ENCODE data around the gene S1PR3.
"Not testable (repeated sequence)": the region's sequence is repeated elsewhere in the genome, so short reads cannot be mapped to it uniquely, and the experiment has no call there.

Gene S1PR3

GRCh38 chr9:88991066-88992034 lies at the start of gene S1PR3:
Gene S1PR3, plus strand, starts transcription at chr9:88991468. Its CDS starts 9,733 bp downstream, at chr9:89001201.
- Histone ChIP-seq H4K20me1 (ENCODE audit: control insufficient read depth, insufficient read depth, low read depth, low read length) (no peaks in the 10 kb centered on the region), H3K79me2 (ENCODE audit: control insufficient read depth, low read length) (no peaks in the 10 kb centered on the region), H3F3A (ENCODE audit: control insufficient read depth, insufficient read depth) (no peaks in the 10 kb centered on the region), H3K4me3 (ENCODE audit: low read length) (no peak within 1 kb of the TSS), H3K4me1 (ENCODE audit: control insufficient read depth, low read length) (no peaks in the 10 kb centered on the region), H3K27ac (ENCODE audit: low read depth, low read length) (no peak within 1 kb of the TSS), H3K4me2 (ENCODE audit: low read length) (no peak within 1 kb of the TSS), H3K27me3 (ENCODE audit: control insufficient read depth, low read length) (no peaks in the 10 kb centered on the region), H3K36me3 (ENCODE audit: control insufficient read depth, low read length) (no peaks in the 10 kb centered on the region), H3K9me2 (replicated peaks; ENCODE audit: control insufficient read depth, low read length) (no peaks in the 10 kb centered on the region), H3K9me3 (ENCODE audit: control insufficient read depth, insufficient read depth, low read length) (no peaks in the 10 kb centered on the region)
- TF ChIP-seq, protein P1, sequence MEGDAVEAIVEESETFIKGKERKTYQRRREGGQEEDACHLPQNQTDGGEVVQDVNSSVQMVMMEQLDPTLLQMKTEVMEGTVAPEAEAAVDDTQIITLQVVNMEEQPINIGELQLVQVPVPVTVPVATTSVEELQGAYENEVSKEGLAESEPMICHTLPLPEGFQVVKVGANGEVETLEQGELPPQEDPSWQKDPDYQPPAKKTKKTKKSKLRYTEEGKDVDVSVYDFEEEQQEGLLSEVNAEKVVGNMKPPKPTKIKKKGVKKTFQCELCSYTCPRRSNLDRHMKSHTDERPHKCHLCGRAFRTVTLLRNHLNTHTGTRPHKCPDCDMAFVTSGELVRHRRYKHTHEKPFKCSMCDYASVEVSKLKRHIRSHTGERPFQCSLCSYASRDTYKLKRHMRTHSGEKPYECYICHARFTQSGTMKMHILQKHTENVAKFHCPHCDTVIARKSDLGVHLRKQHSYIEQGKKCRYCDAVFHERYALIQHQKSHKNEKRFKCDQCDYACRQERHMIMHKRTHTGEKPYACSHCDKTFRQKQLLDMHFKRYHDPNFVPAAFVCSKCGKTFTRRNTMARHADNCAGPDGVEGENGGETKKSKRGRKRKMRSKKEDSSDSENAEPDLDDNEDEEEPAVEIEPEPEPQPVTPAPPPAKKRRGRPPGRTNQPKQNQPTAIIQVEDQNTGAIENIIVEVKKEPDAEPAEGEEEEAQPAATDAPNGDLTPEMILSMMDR (IDR thresholded peaks at IDR 0.05; ENCODE audit: low read depth, low read length, poor library complexity, severe bottlenecking): no peak
- TF ChIP-seq EZH2phosphoT487 (IDR thresholded peaks at IDR 0.05; ENCODE audit: borderline replicate concordance, low read length): no peak

DNA sequence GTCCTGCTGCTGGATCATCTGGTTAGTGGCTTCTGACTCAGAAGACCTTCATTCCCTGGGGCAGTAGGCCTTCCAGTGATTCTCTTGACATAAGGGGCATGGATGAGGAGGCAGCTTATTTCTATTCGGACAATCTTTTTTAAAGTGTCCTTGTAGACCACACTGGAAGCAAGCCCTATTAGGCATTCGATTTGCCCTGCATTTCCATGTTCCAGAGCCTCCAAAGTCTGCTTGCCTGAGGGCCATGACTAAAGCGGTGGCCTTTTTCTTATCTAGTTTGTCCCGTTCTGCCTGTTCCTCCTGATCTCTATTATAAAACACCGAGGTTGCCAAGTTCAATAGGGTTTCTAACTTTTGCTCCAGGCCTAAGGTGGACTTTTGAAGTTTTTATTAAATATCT lies 49.7 kb upstream of the S1PR3 start:
- not testable (repeated sequence) for H3K27ac ChIP-seq (ENCODE audit: low read depth, low read length); H3K27me3 ChIP-seq (ENCODE audit: control insufficient read depth, low read length); H3K36me3 ChIP-seq (ENCODE audit: control insufficient read depth, low read length); H3K79me2 ChIP-seq (ENCODE audit: control insufficient read depth, low read length); H3K9me2 ChIP-seq (replicated peaks; ENCODE audit: control insufficient read depth, low read length); H3K4me3 ChIP-seq (ENCODE audit: low read length); H3F3A ChIP-seq (ENCODE audit: control insufficient read depth, insufficient read depth); H3K9me3 ChIP-seq (ENCODE audit: control insufficient read depth, insufficient read depth, low read length); H3K4me1 ChIP-seq (ENCODE audit: control insufficient read depth, low read length); H4K20me1 ChIP-seq (ENCODE audit: control insufficient read depth, insufficient read depth, low read depth, low read length); H3K4me2 ChIP-seq (ENCODE audit: low read length)

GRCh38 chr9:88942411-88942810 lies 48.9 kb upstream of the S1PR3 start:
- H3K27ac ChIP-seq (ENCODE audit: low read depth, low read length): no peak overlapping the region

More at GRCh38 chr9:88942411-88942810, 48.9 kb upstream of the S1PR3 start:
- TF ChIP-seq, protein P1 (IDR thresholded peaks at IDR 0.05; ENCODE audit: low read depth, low read length, poor library complexity, severe bottlenecking): no peak
- TF ChIP-seq EZH2phosphoT487 (IDR thresholded peaks at IDR 0.05; ENCODE audit: borderline replicate concordance, low read length): no peak
- no peaks in the 10 kb centered on the region for H3K4me1 ChIP-seq (ENCODE audit: control insufficient read depth, low read length)
- H3K9me3 ChIP-seq (ENCODE audit: control insufficient read depth, insufficient read depth, low read length): no peaks in the 10 kb centered on the region
- H3F3A ChIP-seq (ENCODE audit: control insufficient read depth, insufficient read depth): no peaks in the 10 kb centered on the region
- H3K27me3 ChIP-seq (ENCODE audit: control insufficient read depth, low read length): no peaks in the 10 kb centered on the region
- no peak overlapping the region for H3K4me3 ChIP-seq (ENCODE audit: low read length)
- no peaks in the 10 kb centered on the region for H4K20me1 ChIP-seq (ENCODE audit: control insufficient read depth, insufficient read depth, low read depth, low read length)
- no peaks in the 10 kb centered on the region for H3K9me2 ChIP-seq (replicated peaks; ENCODE audit: control insufficient read depth, low read length)
- H3K79me2 ChIP-seq (ENCODE audit: control insufficient read depth, low read length): no peaks in the 10 kb centered on the region
- no peak overlapping the region for H3K4me2 ChIP-seq (ENCODE audit: low read length)
- H3K36me3 ChIP-seq (ENCODE audit: control insufficient read depth, low read length): no peaks in the 10 kb centered on the region
